GM03348 (cell line): Measurements from ENCODE around the gene ARPC5.

Experiments used
- DNase-seq: peaks from one replicate; pipeline ENCODE4 v3.0.0; 2012; ENCODE audit warnings: low spot score

The ARPC5 gene

GRCh38 chr1:183611021-183611420, 24.6 kb downstream of the ARPC5 start:
- no peak for DNase-seq

DNA sequence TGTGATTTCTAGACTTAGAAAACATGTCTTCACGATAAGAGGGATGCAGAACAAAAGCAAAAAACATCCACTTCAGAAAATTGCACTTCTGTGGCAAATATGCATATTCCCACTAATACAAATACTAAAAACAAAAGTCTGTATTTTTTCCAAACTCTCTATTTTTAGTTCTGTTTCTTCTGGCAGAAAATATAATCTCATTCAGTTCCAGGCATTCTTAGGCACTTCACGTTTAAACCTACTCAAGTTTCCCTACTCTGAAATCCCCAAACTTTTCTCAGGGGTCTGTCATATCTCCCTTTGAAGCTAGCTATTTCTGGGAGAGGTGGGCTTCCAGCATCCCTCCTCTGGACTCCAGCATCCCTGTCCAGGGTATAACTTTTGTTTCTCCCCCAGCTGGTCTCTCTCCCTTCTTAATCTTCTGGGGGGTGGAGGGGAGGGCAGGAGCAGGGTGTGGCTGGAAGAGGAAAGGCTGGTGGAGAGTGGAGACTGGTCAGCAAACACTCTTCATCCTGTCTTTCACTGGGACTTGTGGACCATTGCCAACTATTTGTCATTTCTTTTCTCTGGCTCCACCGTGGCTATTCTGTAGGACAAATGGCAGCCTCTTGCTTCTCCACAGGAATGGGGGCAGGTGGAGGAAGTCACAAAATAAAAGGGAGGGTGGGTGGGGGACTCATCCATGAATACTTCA, 25.7 kb downstream of the ARPC5 start:
- peak; percentile 57 for DNase-seq

DNA sequence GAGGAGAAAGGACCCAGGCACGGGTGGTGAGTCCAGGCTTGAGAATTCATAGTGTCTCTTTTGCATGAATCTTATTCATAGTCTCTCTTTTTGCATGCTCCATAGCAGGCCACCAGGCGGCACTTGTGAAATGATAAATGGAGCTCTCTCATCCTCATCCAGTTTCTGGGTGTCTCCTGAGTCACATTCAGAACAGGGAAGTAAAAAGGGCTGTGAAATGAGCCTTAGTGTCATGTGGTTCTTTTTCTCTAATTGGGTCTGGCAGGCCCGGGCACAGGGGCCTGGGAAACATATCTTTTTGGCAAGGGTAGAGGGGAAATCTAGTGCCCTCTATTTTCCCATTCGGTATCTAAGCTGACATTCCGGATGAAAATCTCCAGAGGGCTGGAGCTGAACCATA, 26.3 kb downstream of the ARPC5 start:
- DNase-seq: peak; percentile 64

DNA sequence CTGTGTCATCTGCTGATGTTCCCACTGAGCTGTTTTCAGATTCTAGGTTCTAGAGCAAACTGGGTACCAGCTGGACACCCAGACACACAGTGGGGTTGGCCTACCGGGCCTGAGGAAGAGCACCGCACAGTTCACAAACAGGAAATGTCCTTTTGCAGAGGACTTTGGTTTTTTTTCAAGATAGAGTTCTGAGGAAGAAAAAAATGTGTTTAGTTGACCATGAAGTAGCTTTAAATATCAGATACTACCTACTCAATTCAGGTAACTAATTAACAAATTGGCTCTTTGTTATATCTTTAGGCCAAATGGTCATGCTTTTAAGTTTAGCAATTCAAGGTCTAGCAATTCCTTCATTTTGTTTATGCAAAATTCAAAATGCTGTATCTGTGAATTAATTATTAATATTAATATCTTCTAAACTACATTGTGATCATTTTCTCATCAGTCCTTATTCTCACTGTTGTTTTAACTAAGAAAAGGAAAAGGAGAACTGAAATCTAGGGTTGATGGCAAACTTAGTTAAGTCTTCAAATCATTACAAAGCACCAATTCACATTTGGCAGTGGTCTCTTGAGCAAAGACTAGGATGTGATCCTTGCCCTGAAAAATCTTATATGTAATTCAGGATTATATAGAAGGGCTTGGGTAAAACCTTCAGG, 28.1 kb downstream of the ARPC5 start:
- no peak for DNase-seq

DNA sequence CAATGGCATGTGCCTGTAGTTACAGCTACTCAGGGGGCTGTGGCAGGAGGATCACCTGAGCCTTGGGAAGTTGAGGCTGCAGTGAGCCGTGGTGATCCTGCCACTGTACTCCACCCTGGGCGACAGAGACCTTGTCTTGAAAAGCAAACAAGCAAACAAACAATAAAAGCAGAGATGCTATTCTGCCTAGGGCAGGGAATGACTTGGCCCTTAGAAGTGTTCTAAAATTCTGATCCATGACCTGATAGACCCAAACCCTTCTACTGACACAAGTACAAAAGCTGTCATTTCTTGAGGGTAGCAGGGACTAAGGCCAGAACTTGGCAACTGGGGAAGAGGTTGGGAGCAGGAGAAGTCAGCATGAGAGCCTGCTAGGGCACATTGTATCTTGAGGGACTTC, 29.7 kb downstream of the ARPC5 start:
- no peak for DNase-seq

- no peak for DNase-seq
Observed at GRCh38 chr1:183604815-183605214, 30.8 kb downstream of the ARPC5 start.

DNA sequence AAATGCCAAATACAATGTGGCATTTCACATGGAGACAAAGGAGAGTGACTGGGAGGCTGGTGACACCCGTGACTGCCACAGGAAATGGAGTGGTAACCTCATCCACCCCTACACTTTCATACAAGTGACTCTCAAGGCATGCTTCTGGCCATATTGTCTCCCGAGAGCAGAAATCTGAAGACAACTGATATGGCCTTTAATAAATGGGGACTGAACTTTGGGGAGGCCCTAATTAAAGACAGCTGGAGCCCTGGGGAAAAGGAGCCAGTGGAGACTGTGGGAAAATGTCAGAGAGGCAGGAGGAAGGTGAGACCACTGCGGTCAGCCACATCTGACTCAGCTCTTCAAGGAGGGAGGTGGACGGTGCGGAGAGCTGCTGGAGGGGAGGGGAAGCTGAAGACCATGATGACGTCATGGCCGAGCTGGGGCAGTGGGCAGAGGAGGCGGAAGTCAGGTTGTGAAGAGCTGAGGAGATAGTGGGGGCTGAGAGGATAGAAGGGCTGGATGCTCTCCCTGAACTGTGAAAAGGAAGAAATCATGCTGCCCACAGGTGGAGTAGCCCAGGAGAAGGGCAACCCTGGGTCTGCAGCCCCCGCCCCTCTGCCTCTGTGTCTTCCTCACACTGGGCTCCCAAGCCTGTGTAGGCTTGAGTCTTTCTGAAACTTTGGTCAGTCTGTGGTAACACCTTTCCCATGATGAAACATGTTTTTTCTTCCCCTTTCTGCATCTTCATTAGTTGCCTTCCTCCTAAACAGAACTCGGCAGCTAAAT, 31.4 kb downstream of the ARPC5 start:
- DNase-seq: peak; percentile 42

GRCh38 chr1:183602510-183602909, 33.1 kb downstream of the ARPC5 start:
- no peak for DNase-seq

GRCh38 chr1:183600634-183601033, 34.9 kb downstream of the ARPC5 start:
- no peak for DNase-seq

GRCh38 chr1:183600136-183600535, 35.4 kb downstream of the ARPC5 start:
- DNase-seq: peak; percentile 76

DNA sequence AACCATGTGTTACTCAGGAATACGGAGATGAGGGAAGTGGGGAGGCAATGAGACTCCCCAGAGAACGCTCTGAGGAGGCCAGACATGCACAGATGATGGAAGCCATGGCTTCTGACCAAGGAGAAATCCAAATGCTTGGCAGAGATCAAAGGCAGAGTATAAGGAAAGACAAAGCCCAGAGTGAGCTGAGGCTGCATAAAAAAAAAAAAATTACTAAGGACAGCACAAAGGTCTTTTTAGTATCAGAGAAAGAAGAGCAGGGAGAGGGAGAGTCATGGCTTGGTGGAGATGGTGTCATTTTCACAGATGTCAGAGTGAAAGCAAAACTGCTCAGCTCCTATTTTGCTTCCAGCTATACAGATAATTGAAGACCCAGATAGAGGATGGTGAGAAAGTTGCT, 37.2 kb downstream of the ARPC5 start:
- DNase-seq: peak; percentile 21

DNA sequence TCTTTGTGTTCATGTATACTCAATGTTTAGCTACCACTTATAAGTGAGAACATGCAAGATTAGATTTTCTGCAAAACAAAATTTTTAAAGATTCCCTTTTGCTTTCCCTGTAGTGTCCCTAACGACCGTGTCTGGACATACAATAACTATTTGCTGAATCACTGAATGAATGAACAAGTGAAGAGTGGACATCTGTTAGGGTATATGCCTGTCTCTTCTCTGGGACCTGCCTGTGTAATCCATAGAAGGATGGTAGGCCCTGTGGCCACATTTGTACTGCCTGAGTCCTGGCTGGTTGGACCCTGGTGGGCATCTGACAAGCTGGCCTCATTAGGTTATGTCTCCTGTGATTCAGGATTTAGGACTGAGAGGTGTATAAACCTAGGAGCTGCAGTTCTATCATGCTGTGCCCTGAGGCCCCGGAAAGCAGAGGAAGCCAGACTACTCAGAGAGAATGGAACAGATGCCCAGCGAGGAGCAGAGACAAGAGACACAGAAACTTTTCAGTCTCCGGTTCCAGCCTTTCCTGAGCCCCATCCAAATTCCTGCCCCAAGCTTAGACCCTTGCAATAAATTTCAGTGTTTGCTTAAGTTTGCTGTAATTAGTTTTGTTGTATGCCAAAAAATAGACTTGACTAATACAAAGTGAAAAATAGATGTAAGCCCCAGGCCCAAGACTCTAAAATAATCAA, 37.8 kb downstream of the ARPC5 start:
- DNase-seq: peak; percentile 22

DNA sequence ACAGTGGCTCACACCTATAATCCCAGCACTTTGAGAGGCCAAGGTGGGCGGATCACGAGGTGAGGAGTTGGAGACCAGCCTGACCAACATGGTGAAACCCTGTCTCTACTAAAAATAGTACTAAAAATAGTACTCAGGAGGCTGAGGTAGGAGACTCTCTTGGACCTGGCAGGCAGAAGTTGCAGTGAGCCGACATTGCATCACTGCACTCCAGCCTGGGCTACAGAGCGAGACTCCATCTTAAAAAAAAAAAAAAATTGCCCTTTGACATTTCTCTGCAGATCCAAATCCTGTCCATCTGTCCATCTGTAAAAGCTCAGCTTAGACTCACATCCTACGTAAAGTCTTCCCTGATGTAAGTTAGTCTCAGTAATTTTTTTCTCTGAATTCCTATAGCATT, 39.1 kb downstream of the ARPC5 start:
- DNase-seq: no peak

- no peak for DNase-seq
Observed at GRCh38 chr1:183595537-183595936, 40.0 kb downstream of the ARPC5 start.

GRCh38 chr1:183593356-183593755, 42.2 kb downstream of the ARPC5 start:
- no peak for DNase-seq

DNA sequence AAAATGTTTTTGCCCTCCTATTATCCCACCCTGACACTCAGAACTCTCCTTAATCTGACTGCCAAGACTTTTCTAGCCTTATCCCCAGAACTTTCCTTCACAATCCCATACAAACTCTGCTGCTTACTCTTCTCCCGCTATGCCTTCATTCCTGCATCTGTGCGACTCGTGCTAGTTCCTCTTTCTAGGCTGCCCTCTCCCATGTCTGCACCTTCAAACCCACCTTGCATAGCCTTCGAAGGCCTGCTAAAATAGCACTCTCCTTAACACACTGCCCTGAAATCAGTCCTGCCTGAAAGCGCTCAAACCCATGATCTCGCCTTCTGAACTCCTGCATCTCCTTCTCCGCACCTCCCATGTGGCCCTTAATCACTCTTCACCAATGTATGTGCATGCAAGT, 42.9 kb downstream of the ARPC5 start:
- no peak for DNase-seq

- DNase-seq: no peak
Observed at GRCh38 chr1:183590244-183591191, 45.1 kb downstream of the ARPC5 start, which contains the start of gene NCF2. NCF2 (minus strand) TSS chr1:183590459; CDS start chr1:183590329, 130 bp downstream.

DNA sequence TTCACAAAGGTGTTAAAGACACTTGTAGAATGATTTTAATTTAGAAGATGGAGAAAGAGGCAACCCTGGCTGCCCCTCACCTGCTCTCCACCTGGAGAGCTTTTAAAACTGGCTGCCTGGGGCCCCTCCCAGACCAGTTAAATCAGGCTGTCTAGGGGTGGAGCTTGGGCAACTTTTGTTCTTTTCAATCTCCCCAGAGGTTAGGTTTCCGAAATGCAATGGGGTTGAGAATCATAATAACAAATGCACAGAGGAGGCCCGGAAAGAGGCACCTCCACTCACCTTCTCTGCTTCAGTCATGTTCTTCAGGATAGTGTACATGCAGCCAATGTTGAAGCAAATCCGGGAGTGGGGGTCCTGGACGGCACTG, 45.7 kb downstream of the ARPC5 start:
- DNase-seq: no peak

DNA sequence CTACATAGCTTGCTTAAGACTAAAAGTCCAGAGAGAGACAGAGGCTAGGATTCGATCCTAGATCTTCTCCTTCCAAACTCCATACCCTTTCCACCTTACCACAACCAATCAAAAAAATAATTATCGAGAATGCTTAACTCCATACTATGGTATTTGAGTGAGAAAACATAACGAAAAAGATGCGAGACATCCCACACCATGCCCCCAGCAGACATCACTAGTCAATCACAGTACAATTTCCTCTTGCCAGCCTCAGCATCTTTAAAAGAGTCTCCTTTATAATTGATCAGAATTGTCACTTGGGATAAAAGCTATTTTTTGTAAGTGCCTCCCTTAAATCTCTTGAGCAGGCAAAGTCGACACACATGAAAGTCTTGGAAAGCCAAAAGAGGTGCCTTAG, 46.2 kb downstream of the ARPC5 start:
- DNase-seq: no peak

- DNase-seq: no peak
Observed at GRCh38 chr1:183588827-183589226, 46.8 kb downstream of the ARPC5 start.

GRCh38 chr1:183586926-183587325, 48.7 kb downstream of the ARPC5 start:
- no peak for DNase-seq
